ENCODE data around the gene ALDH3A2. TPM values are rescaled to one million over a fixed set of nuclear protein-coding genes. Genes with fewer than 3 reads are reported as not detected.

ALDH3A2 gene
- total RNA-seq (2014; rRNA removed; shearing (Covaris generic)): 45.5 and 53.9 TPM in 2 replicates

DNA sequence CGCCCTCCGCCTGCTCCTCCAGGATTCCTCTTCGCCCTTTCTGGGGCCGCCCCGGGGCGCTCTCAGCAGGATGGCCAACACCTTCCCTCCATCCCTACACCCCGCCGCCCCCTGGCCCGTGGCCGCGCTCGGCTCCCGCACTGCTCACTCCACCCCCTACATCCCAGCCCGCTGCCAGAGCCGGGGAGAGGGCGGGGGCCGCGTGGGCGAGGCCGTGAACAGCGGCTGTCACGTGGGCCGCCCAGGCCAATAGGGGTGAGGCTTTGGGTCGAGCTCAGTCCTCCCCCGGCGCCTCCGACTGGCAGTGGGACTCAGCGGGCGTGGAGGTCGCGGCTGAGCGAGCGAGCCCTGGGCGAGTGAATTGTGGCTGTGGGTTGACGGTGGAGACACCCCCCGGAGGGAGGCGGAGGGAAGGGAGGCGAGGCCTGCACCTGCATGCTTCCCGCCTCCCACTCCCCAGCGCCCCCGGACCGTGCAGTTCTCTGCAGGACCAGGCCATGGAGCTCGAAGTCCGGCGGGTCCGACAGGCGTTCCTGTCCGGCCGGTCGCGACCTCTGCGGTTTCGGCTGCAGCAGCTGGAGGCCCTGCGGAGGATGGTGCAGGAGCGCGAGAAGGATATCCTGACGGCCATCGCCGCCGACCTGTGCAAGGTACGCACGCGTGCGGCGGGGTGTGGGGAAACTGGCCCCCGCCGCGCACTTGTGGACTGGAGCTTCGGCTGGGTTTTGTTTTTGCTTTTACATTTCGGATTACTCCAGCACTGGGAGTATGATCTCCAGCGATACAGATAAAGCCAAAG lies at the start of gene ALDH3A2:
TSS of gene ALDH3A2 (plus strand) at position 277 of the 799 bp plus-strand sequence. CDS start at position 498, 221 bp downstream.
- peak; percentile 98 for DNase-seq (ENCODE audit: low read depth)

DNA sequence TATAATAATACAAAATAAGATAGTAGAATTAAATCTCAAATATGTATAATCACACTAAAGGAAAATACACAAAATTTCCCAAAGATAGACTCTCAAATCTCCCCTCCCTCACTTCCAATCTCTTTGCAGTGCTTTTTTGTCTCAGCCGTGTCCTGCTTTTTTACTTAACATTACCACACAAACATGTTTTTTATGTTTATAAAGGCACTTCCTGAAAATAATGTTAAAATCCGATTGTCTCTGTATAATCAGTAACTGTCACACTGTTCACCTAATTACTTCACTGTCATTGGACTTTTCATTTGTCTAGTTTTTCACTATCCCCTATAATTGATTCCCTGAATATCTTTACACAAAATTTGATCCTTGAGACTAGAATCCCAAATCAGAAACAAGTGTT lies 38.2 kb upstream of the ALDH3A2 start:
- no peak for DNase-seq (ENCODE audit: low read depth)

DNA sequence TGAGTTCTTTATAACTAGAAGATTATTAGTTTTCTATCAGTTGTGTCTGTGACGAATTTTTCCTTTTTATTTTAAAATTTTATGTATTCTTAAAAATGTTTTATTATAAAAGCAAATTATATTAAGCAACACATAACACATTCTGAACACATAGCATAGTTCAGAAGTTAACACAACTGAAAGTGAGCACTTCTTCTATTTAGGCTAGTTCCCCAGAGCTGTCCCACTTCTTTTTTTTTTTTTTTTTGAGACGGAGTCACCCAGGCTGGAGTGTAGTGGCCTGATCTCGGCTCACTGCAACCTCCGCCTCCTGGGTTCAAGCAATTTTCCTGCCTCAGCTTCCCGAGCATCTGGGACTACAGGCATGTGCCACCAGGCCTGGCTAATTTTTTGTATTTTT lies 37.7 kb upstream of the ALDH3A2 start:
- no peak for DNase-seq (ENCODE audit: low read depth)

DNA sequence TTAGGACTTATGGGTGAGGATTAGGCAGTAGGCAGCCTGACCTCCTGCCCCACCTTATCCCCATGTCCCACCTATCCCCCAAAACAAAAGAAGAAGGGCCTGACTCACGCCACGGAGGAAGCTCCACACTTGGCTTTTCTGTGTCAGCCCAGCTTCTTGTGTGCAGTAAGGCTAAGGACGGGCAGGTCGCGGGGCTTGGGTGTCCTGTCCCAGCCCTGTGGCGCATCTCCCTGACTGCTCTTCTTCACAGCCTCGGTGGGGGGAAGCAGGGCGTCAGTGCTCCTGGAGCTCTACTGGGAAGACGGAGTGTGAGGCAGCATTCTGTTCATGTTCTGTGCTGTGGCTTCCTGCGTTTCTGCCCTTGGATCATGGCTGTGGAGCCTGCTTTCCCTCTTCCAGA lies 34.6 kb upstream of the ALDH3A2 start:
- DNase-seq (ENCODE audit: low read depth): no peak

- no peak for DNase-seq (ENCODE audit: low read depth)
Measured at GRCh38 chr17:19614900-19615299, 33.7 kb upstream of the ALDH3A2 start.

DNA sequence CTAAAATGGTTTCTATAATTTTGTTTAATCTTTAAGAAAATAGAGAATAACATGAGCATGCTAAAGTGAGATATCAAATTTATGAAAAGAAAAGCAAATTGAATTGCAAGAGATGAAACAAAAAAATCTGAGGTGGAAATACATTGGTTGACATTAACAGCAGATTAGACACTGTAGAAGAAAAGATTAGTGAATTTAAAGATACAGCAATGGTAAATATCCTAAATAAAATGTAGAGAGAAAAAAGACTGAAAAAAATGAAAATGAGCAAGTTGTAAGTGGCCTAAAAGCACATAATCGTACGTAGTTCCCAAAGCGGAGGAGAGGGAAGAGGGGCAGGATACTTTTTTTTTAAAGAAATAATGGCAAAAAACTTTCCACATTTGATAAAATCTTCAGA lies 30.5 kb upstream of the ALDH3A2 start:
- DNase-seq (ENCODE audit: low read depth): no peak

DNA sequence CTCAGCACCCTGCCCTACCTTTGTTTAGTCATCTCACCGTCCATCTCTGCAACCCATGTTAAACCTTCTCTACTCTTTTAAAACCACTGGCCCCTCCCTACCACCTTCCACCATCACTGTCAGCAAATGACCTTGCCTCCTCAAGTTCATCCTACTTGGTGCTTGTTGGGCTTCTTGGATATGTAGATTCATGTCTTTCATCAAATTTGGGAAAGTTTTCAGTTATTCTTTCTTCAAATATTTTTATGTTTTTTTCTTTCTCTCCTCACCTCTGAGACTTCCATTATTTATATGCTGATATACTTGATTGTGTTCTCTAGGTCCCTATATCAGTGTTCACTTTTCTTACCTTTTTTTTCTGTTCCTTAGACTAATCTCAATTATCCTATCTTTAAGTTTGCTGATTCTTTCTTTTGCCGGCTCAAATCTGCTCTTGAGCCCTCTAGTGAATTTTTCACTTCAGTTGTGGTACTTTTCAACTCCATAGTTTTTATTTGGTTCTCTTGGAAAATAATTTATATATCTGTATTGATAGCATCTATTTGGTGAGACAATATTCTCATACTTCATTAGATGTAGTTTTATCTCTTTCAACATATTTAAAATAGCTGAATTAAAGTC lies 28.7 kb upstream of the ALDH3A2 start:
- no peak for DNase-seq (ENCODE audit: low read depth)

DNA sequence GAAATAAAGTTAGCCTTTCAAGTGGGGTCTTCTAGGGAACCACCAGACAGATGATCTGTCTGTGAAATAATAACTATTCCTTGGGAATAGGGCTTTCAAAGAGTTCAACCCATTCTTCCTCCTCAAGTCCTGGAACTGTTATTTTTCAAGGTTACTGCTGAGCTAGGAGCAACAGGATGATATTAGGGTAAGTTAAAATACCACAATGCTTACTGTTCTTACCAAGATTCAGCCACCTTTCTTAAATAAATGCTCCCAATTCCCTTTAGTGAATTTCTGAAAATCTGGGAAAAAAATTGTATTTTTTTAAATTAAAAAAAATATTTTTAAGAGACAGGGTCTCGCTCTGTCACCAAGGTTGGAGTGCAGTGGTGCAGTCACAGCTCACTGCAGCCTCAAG lies 26.9 kb upstream of the ALDH3A2 start:
- no peak for DNase-seq (ENCODE audit: low read depth)

GRCh38 chr17:19626079-19626478 lies 22.5 kb upstream of the ALDH3A2 start:
- no peak for DNase-seq (ENCODE audit: low read depth)

DNA sequence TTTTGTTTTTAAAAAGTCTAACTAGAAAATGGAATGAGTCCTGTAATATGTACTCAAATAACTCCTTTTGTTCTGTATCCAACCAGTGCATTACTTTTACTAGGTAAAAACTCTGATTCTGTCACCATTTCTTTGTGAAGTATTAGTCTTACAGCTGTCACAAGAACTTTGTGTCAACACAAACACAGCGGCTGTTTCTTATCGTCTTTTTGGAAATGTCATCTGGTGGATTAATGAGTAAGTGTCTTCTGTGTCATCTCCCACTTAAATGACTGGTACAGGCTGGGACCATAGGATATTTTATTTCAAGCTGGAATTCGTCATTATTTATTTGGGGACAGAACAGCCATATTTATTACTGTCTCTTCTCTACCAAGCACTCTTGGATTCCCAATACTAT lies 19.1 kb upstream of the ALDH3A2 start:
- DNase-seq (ENCODE audit: low read depth): no peak

DNA sequence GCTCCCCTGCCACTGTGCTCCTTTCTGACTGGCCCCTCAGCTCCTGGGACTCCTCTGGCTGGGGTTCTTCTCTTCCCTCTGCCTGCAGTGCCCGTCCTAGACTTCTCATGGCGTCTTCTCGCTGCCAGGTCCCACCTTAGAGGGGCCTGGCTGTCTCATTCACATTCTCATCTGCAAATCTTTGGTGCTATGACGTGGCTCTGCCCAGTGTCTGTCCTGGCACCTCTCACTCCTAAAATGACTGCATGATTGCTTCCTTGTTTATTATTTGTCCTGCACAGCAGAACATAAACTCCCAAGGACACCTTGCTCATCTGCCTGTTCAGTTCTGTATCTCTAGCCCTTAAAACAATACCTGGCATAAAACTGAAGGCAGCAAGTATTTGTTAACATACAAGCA lies 18.5 kb upstream of the ALDH3A2 start:
- no peak for DNase-seq (ENCODE audit: low read depth)

GRCh38 chr17:19630661-19631060 lies 17.9 kb upstream of the ALDH3A2 start:
- DNase-seq (ENCODE audit: low read depth): no peak

DNA sequence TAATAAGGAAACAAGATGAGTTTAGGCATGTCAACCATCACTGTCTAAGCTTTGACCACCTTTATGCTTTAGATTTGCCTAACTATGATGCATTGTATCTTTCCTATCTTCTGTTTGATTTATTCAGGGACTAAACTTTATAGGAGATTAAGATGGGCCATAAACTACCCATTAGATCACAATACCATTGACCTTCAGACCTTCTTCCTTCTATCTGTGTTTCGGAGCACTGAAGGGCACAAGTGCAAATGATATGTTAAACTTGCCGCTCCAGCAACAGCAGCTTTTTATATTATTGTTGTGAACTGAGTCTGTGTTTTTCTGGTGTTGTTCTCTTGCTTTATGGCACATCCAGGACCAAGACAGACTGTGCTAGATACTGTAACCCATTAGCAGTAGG lies 16.6 kb upstream of the ALDH3A2 start:
- DNase-seq (ENCODE audit: low read depth): no peak

GRCh38 chr17:19641687-19642372 lies 6.7 kb upstream of the ALDH3A2 start:
- no peak for DNase-seq (ENCODE audit: low read depth)

DNA sequence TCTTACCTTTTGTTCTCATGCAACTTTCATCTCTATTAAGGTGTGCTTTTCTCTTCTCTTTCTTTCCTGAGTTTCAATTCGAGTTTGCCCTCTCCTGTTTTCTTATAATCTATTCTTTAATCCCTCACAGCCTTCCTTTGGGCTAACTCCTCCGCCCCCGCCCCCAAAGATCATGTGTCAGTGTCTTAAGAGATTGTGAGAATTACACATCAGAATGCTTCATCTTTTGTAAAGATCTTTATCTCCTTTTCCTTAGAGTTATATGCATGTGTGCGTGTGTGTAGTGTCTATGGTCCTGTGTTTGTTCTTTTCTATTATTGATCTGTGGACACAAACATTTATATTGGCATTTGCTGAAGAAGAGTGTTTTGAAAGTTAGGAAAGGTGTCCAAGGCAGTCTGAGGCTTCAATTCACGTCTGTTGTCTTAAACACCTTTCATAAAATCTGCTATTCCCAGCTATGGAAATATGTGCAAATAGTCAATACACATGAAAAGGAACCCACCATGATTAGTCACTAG lies 6.1 kb upstream of the ALDH3A2 start:
- no peak for DNase-seq (ENCODE audit: low read depth)

- no peak for DNase-seq (ENCODE audit: low read depth)
Measured at GRCh38 chr17:19644493-19645210, 3.9 kb upstream of the ALDH3A2 start.

DNA sequence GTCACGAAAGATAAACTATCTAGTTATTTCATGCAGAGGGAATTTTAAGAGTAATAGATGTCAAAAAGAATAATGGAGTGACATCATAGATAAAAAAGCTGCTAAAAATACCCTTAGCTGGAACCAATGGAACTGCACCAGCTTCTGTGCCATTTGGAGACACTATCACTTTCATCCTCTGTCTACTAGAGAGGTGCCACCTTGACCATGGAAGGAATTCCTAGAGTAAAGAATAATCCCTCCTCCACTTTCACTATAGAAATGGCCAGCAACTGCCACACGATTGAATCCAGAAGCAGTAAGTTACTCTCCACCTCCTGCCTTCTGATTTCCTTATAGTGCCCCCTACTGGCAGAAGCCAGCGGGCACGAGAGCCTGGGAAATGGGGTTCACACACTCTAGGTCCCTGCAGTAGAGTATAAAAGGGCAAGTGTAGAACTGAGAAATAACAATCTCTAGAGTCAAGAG lies 2.8 kb upstream of the ALDH3A2 start:
- peak; percentile 33 for DNase-seq (ENCODE audit: low read depth)

GRCh38 chr17:19646788-19647696 lies 1.5 kb upstream of the ALDH3A2 start:
- DNase-seq (ENCODE audit: low read depth): peak; percentile 63

- peak; percentile 81 for DNase-seq (ENCODE audit: low read depth)
Measured at GRCh38 chr17:19647697-19648474, 665 bp upstream of the ALDH3A2 start.

DNA sequence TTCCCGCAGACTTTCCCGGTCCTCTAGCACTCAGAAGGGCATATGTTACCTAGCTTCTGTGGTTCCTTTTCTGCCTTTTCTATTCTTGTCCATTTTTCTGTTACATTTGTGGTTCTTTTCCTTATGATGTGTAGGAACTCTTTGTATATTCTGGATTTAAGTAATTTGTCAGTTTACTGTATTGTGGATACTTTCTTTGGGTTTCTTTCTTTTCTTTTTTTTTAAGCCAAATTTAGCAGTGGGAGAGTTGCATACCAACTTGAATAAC lies 657 bp downstream of the ALDH3A2 start:
- DNase-seq (ENCODE audit: low read depth): no peak
